Retinal pigment epithelial cell (primary cell): ENCODE measurements around the gene RNF150.

Experiments used
- DNase-seq: peaks from one replicate; pipeline ENCODE4 v3.0.0-alpha.2; 2010; ENCODE audit warnings: low read depth
- H3K4me3 ChIP-seq: 2 replicates; pipeline ENCODE4 v1.5.1; 2011; ENCODE audit warnings: mild to moderate bottlenecking, low read length, control low read depth, moderate library complexity
- CTCF ChIP-seq: conservative IDR thresholded peaks from 2 replicates; pipeline ENCODE4 v1.5.1; 2011; ENCODE audit warnings: low read depth, low read length, control low read depth, inconsistent platforms

Gene RNF150

GRCh38 chr4:140871368-140871767 lies 261.9 kb downstream of the RNF150 start:
- no peak overlapping the region for H3K4me3 ChIP-seq
- no peak for TF ChIP-seq CTCF
- no peak for DNase-seq

GRCh38 chr4:140870427-140870826 lies 262.8 kb downstream of the RNF150 start:
- no peak for TF ChIP-seq CTCF
- no peak for DNase-seq

GRCh38 chr4:140869446-140869845 lies 263.8 kb downstream of the RNF150 start:
- DNase-seq: no peak
- no peak for TF ChIP-seq CTCF
- no peak overlapping the region for H3K4me3 ChIP-seq

More at GRCh38 chr4:140870427-140870826, 262.8 kb downstream of the RNF150 start:
- no peak overlapping the region for H3K4me3 ChIP-seq

DNA sequence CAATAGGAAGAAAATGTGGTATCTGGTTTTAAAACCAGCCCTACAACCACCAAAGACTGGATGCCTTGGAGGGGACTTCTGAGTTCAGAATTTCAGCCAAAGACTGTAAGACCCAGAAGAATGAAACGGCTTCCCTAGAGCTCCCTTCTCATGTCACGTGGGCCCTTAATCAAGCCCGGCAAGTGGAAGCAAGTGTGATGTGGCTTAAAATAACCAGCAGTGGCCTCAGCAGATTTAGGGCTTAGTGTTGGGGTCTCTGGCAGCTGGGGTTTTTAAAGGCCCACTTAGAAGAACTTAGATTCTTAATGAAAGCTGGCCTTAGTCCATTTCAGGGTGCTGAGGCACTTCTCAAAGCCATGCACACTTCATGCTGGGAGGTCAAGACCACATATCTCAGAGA lies 265.9 kb downstream of the RNF150 start:
- H3K4me3 ChIP-seq: no peak overlapping the region
- DNase-seq: no peak
- TF ChIP-seq CTCF: no peak

DNA sequence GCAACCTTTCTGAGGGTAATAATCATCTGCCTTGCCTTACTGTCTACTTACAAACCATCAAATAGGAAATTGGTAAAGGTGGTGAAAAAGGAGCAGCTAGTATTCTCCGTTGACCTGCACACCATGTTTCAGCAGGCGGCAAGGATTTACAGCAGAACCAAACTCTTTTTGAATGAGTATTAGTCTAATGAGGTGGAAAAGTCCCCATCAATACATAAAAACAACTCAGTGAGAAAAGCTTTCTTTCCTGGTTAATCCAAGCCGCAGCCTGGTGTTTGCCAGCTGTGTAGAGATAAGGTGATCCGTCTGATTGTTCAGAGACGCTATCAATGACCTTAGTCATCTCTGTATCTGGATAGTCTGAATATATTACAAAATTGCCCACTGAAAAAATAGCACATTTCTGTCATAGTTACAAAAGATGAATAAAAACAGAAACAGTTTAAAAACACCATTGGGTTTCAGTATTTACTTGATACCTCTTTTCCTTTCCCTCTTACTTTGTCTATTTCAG lies 266.7 kb downstream of the RNF150 start:
- no peak for TF ChIP-seq CTCF
- peak; percentile 60 for DNase-seq
- H3K4me3 ChIP-seq: no peak overlapping the region

GRCh38 chr4:140865253-140866217 lies 267.7 kb downstream of the RNF150 start:
- no peak for TF ChIP-seq CTCF
- DNase-seq: no peak
- H3K4me3 ChIP-seq: no peak overlapping the region

DNA sequence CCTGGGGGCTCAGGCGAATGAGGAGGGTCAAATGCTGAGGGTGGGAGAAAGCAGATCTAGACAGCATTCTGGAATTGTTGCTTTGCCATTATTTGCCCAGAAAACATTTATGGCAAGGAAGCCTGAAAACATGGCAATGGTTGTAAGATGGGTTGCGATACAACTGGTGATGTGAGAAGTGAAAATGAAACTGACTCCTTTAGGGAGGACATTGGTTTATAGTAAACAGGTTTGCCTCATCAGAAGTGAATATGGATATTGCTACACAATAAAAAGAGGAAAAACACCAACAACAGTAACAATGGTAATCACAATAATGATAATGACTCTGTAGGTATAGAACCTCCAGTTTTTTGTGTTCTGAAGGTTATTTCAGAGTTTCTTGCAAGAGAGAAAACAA lies 270.1 kb downstream of the RNF150 start:
- TF ChIP-seq CTCF: no peak
- H3K4me3 ChIP-seq: no peak overlapping the region
- no peak for DNase-seq
